ENCODE data around the gene C8A.

The C8A gene

DNA sequence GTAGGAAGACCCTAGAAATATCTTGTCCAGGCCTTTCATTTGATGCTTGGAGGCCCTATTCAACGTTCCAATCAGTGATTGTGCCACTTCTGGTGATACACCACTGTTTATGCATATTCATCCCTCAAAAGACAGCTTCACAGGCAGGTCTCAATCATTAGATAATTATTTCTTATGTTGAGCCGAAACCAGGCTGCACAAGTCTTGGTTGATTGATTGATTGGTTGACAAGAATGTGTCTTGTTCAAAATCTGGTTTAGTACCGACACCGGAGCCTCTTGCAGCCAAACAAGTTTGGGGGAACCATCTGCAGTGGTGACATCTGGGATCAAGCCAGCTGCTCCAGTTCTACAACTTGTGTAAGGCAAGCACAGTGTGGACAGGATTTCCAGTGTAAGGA is 20.1 kb downstream of the C8A start:
- in situ Hi-C loops (cut with MboI; ENCODE audit: low sequenced_read_pairs): no loop called here

GRCh38 chr1:56877973-56878372 is 23.4 kb downstream of the C8A start:
- Histone ChIP-seq H3K4me3 (no peak overlapping the region), H3K9me3 (no peaks in the 10 kb centered on the region), H3K36me3 (replicated peaks) (no peaks in the 10 kb centered on the region), H3K4me1 (no peaks in the 10 kb centered on the region), H3K27me3 (ENCODE audit: low read depth) (no peaks in the 10 kb centered on the region)
- in situ Hi-C loops (cut with MboI; ENCODE audit: low sequenced_read_pairs): no loop called here
- no peak for DNase-seq (ENCODE audit: low spot score in 2 of 2)

More for the DNA sequence above, 20.1 kb downstream of the C8A start:
- no peaks in the 10 kb centered on the region for H3K36me3 ChIP-seq (replicated peaks)
- H3K27me3 ChIP-seq (ENCODE audit: low read depth): no peaks in the 10 kb centered on the region
- H3K9me3 ChIP-seq: no peaks in the 10 kb centered on the region
- no peaks in the 10 kb centered on the region for H3K4me1 ChIP-seq
- no peak for DNase-seq (ENCODE audit: low spot score in 2 of 2)
- no peak overlapping the region for H3K4me3 ChIP-seq

DNA sequence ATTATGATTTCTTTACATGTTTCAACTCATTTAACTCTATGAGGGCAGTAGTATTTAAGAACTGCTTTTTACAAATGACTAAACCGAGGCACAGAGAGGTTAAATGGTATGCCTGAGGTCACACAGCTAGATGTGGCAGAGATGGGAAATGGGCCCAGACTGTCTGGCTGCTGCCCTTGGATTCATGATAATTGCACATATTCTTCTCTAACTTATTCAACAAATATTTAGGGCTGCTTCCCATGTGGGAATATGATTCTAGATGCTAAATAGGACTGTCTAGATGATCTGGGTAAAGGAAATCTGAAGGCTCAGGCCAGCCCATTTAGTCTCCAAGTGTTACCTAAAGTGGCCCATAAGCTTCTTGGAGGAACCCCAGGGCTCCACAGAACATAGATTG is 26.2 kb downstream of the C8A start:
- in situ Hi-C loops (cut with MboI; ENCODE audit: low sequenced_read_pairs): no loop called here
- H3K4me1 ChIP-seq: no peaks in the 10 kb centered on the region

GRCh38 chr1:56881417-56881816 is 26.8 kb downstream of the C8A start:
- Histone ChIP-seq H3K4me1 (no peaks in the 10 kb centered on the region), H3K4me3 (no peak overlapping the region), H3K36me3 (replicated peaks) (no peaks in the 10 kb centered on the region), H3K27me3 (ENCODE audit: low read depth) (no peaks in the 10 kb centered on the region), H3K9me3 (no peaks in the 10 kb centered on the region)
- in situ Hi-C loops (cut with MboI; ENCODE audit: low sequenced_read_pairs): no loop called here
- no peak for DNase-seq (ENCODE audit: low spot score in 2 of 2)

More for the DNA sequence above, 26.2 kb downstream of the C8A start:
- Histone ChIP-seq H3K36me3 (replicated peaks) (no peaks in the 10 kb centered on the region), H3K27me3 (ENCODE audit: low read depth) (no peaks in the 10 kb centered on the region), H3K9me3 (no peaks in the 10 kb centered on the region), H3K4me3 (no peak overlapping the region)
- DNase-seq (ENCODE audit: low spot score in 2 of 2): no peak

DNA sequence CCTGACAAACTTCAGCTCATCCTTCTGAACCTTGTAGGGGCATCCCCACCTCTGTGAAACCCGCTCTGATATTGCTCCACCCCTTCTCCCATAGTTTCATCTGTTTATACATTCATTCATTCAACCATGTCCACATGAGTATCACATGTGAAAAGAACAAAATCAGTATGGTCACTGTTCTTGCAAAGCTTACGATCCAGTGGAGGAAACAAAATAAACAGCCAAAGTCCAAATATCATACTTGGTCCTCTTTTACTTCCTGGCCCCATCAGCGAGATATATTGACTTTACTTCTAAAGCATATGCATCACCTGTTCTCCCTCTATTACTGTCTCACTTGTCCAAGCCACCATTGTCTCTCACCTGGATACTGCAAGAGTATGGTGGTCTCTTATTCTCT is 35.6 kb downstream of the C8A start:
- no peak for DNase-seq (ENCODE audit: low spot score in 2 of 2)
- H3K36me3 ChIP-seq (replicated peaks): no peaks in the 10 kb centered on the region
- H3K9me3 ChIP-seq: no peaks in the 10 kb centered on the region
- H3K4me1 ChIP-seq: no peaks in the 10 kb centered on the region
- no peaks in the 10 kb centered on the region for H3K27me3 ChIP-seq (ENCODE audit: low read depth)
- in situ Hi-C loops (cut with MboI; ENCODE audit: low sequenced_read_pairs): no loop called here
- no peak overlapping the region for H3K4me3 ChIP-seq

GRCh38 chr1:56894014-56894413 is 39.4 kb downstream of the C8A start:
- H3K27me3 ChIP-seq (ENCODE audit: low read depth): no peaks in the 10 kb centered on the region
- no peaks in the 10 kb centered on the region for H3K4me1 ChIP-seq
- no peaks in the 10 kb centered on the region for H3K36me3 ChIP-seq (replicated peaks)
- H3K9me3 ChIP-seq: no peaks in the 10 kb centered on the region
- no peak overlapping the region for H3K4me3 ChIP-seq
- DNase-seq (ENCODE audit: low spot score in 2 of 2): no peak
- in situ Hi-C loops (cut with MboI; ENCODE audit: low sequenced_read_pairs): no loop called here

GRCh38 chr1:56897150-56898004 is 42.8 kb downstream of the C8A start:
- no peak for DNase-seq (ENCODE audit: low spot score in 2 of 2)
- Histone ChIP-seq H3K4me1 (no peaks in the 10 kb centered on the region), H3K4me3 (no peak overlapping the region), H3K9me3 (no peaks in the 10 kb centered on the region), H3K27me3 (ENCODE audit: low read depth) (no peaks in the 10 kb centered on the region), H3K36me3 (replicated peaks) (no peaks in the 10 kb centered on the region)
- in situ Hi-C loops (cut with MboI; ENCODE audit: low sequenced_read_pairs): no loop called here

GRCh38 chr1:56898005-56898373 is 43.4 kb downstream of the C8A start:
- Histone ChIP-seq H3K36me3 (replicated peaks) (no peaks in the 10 kb centered on the region), H3K27me3 (ENCODE audit: low read depth) (no peaks in the 10 kb centered on the region), H3K4me3 (no peak overlapping the region), H3K4me1 (no peaks in the 10 kb centered on the region), H3K9me3 (no peaks in the 10 kb centered on the region)
- DNase-seq (ENCODE audit: low spot score in 2 of 2): no peak
- in situ Hi-C loops (cut with MboI; ENCODE audit: low sequenced_read_pairs): no loop called here

GRCh38 chr1:56898879-56899278 is 44.3 kb downstream of the C8A start:
- Histone ChIP-seq H3K4me3 (no peak overlapping the region), H3K36me3 (replicated peaks) (no peaks in the 10 kb centered on the region), H3K9me3 (no peaks in the 10 kb centered on the region), H3K4me1 (no peaks in the 10 kb centered on the region), H3K27me3 (ENCODE audit: low read depth) (no peaks in the 10 kb centered on the region)
- DNase-seq (ENCODE audit: low spot score in 2 of 2): no peak
- in situ Hi-C loops (cut with MboI; ENCODE audit: low sequenced_read_pairs): no loop called here

DNA sequence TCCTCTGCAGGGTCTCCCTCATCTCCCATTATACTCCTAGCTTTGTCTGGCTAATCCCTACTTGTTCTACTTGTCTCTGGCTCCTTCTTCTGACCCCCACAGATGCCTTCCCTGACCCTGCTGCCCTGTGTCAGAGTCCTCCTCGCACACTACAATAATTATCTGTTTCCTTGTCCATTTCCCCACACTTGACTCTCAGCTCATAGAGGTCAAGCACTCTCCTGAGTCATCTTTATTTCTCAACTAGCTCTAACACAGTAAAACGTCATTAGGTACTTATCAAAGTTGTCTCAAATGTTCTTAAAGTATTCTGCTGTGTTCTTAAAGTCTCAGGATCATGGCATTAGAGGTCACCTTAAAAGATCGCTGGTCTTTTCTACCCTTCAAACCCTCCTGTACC is 47.1 kb downstream of the C8A start:
- no peaks in the 10 kb centered on the region for H3K27me3 ChIP-seq (ENCODE audit: low read depth)
- DNase-seq (ENCODE audit: low spot score in 2 of 2): no peak

GRCh38 chr1:56903778-56904177 is 49.2 kb downstream of the C8A start:
- in situ Hi-C loops (cut with MboI; ENCODE audit: low sequenced_read_pairs): no loop called here
- no peak for DNase-seq (ENCODE audit: low spot score in 2 of 2)
- no peak overlapping the region for H3K4me3 ChIP-seq
- H3K27me3 ChIP-seq (ENCODE audit: low read depth): no peaks in the 10 kb centered on the region
- no peaks in the 10 kb centered on the region for H3K4me1 ChIP-seq
- H3K36me3 ChIP-seq (replicated peaks): no peaks in the 10 kb centered on the region
- no peaks in the 10 kb centered on the region for H3K9me3 ChIP-seq

More for the DNA sequence above, 47.1 kb downstream of the C8A start:
- H3K9me3 ChIP-seq: no peaks in the 10 kb centered on the region
- in situ Hi-C loops (cut with MboI; ENCODE audit: low sequenced_read_pairs): no loop called here
- no peaks in the 10 kb centered on the region for H3K4me1 ChIP-seq
- H3K36me3 ChIP-seq (replicated peaks): no peaks in the 10 kb centered on the region
- no peak overlapping the region for H3K4me3 ChIP-seq

GRCh38 chr1:56904663-56905397 is 50.2 kb downstream of the C8A start:
- no peak overlapping the region for H3K4me3 ChIP-seq
- no peak for DNase-seq (ENCODE audit: low spot score in 2 of 2)
- H3K36me3 ChIP-seq (replicated peaks): no peaks in the 10 kb centered on the region
- H3K4me1 ChIP-seq: no peaks in the 10 kb centered on the region
- in situ Hi-C loops (cut with MboI; ENCODE audit: low sequenced_read_pairs): no loop called here
- no peaks in the 10 kb centered on the region for H3K9me3 ChIP-seq
- H3K27me3 ChIP-seq (ENCODE audit: low read depth): no peaks in the 10 kb centered on the region

DNA sequence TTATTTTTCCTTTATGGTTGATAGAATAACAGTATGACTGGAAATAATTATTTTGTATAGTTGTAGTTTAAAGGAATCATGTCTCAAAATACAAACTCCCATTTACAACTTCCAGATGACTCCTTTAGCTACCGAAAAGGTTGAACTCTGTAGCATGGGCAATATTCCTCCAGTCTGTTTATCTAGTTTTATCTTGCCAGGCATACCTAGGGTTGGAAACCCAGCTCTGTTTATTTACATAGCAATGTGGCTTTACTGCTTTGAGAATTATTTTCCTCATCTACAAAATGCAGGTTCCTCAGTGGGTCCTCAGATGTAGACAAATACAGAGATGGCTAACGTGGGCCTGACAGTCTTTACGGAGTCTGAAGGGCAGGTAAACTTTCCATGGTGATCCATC is 51.1 kb downstream of the C8A start:
- in situ Hi-C loops (cut with MboI; ENCODE audit: low sequenced_read_pairs): no loop called here
- Histone ChIP-seq H3K9me3 (no peaks in the 10 kb centered on the region), H3K4me1 (no peaks in the 10 kb centered on the region), H3K4me3 (no peak overlapping the region), H3K27me3 (ENCODE audit: low read depth) (no peaks in the 10 kb centered on the region), H3K36me3 (replicated peaks) (no peaks in the 10 kb centered on the region)
- DNase-seq (ENCODE audit: low spot score in 2 of 2): no peak

- H3K36me3 ChIP-seq (replicated peaks): no peaks in the 10 kb centered on the region
- no peak overlapping the region for H3K4me3 ChIP-seq
- no peak for DNase-seq (ENCODE audit: low spot score in 2 of 2)
- no peaks in the 10 kb centered on the region for H3K4me1 ChIP-seq
- H3K27me3 ChIP-seq (ENCODE audit: low read depth): no peaks in the 10 kb centered on the region
- in situ Hi-C loops (cut with MboI; ENCODE audit: low sequenced_read_pairs): no loop called here
- H3K9me3 ChIP-seq: no peaks in the 10 kb centered on the region
These were observed 54.1 kb downstream of the C8A start for GRCh38 chr1:56908619-56909221.

Data from HAP-1 (cell line).